ENCODE results near the gene KLK8. TPM values are rescaled to one million over a fixed set of nuclear protein-coding genes. Genes with fewer than 3 reads are reported as not detected.

Gene KLK8, protein sequence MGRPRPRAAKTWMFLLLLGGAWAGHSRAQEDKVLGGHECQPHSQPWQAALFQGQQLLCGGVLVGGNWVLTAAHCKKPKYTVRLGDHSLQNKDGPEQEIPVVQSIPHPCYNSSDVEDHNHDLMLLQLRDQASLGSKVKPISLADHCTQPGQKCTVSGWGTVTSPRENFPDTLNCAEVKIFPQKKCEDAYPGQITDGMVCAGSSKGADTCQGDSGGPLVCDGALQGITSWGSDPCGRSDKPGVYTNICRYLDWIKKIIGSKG
- total RNA-seq: not detected
- long read RNA-seq: 0 reads

DNA sequence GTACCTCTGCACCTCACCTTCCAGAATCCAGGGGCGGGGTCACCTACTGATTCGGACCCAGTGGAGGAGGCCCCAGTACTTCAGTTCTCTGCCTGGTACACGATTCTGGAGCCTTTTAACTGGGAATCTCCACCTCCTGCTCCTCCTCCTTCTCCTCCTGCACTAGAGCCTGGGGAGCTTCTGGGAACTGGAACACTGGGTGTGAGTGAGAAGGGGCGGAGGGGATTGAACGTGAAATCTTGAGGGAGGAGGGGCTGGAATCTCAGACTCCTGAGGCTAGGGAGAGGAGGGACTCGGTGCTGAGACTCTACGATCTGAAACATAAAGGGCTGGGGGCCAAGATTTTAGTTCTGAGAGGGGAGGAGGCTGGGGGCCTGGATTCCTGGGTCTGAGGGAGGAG is at the start of gene KLK8:
TSS of gene KLK8 (minus strand) at position 90 of the 400 bp plus-strand sequence. CDS start 437 bp downstream, outside the sequence.
- intact Hi-C loops (cut with DNase I): no loop called here
- ATAC-seq (no peak), DNase-seq (ENCODE audit: missing footprints) (no peak)

DNA sequence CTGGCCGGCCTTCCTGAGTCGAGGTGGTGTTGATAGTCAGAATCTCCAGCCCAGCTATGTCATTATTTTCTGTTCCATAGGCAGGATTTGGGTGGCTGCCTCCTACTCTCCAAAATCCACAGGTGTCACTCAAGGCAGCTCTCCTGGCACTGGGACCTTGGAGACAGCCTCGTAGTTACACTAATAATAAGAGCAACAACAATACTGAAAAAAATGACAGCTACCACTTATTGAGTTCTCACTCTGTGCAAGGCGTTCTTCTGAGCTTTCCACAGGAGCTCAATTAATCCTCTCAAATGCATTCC is 45.6 kb upstream of the KLK8 start:
- ATAC-seq (no peak), DNase-seq (ENCODE audit: missing footprints) (no peak)
- intact Hi-C loops (cut with DNase I): no loop called here

- intact Hi-C loops (cut with DNase I): no loop called here
- ATAC-seq (no peak), DNase-seq (ENCODE audit: missing footprints) (no peak)
Observed at GRCh38 chr19:51044327-51044726, 42.9 kb upstream of the KLK8 start.

GRCh38 chr19:51043497-51043896 is 42.1 kb upstream of the KLK8 start:
- DNase-seq (ENCODE audit: missing footprints): no peak
- intact Hi-C loops (cut with DNase I): no loop called here
- ATAC-seq: no peak

GRCh38 chr19:51040151-51040550 is 38.7 kb upstream of the KLK8 start:
- no peak for DNase-seq (ENCODE audit: missing footprints)
- intact Hi-C loops (cut with DNase I): no loop called here
- no peak for ATAC-seq

- DNase-seq (ENCODE audit: missing footprints) (no peak), ATAC-seq (no peak)
- intact Hi-C loops (cut with DNase I): no loop called here
Observed at GRCh38 chr19:51036519-51036918, 35.1 kb upstream of the KLK8 start.

DNA sequence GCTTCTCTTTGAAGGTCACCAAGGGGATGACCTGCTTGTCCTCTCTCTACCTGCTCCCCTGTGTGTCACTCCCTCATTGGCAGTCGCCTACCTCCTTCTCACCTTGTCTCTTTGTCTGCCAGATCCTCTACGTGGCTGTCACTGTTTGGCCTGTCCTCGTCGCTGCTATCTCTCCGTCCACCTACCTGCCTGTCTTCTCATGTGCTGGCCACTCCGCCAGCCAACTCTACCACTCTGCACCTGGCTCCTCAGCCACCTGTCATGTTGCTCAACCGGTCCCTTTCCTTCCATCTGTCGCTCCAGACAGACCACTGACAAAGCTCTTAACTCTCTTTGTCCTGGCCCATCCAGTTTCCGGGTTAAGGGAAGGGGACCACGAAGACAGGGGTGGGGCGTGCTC is 33.3 kb upstream of the KLK8 start, which contains the start of gene KLK12:
TSS of gene KLK12 (minus strand) at position 299 of the 400 bp plus-strand sequence. CDS start 381 bp downstream, outside the sequence.
- intact Hi-C loops (cut with DNase I): no loop called here
- ATAC-seq (no peak), DNase-seq (ENCODE audit: missing footprints) (no peak)

DNA sequence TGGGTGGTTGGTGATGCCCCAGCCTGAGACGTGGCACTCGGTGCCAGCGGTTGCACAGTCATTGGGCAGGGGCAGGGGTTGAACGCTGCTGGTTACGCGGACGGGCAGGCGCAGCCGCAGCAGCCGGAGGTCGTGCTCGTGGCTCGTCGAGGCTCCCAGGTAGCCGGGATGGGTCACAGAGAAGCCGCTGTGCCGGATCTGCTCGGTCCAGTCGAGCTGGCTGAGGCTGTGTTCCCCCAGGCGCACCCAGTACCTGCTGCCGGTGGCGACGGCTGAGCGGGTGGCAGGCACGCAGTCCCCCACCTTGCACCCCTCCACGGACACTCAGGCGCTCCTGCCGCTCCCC is 30.4 kb upstream of the KLK8 start:
- no peak for ATAC-seq
- no peak for DNase-seq (ENCODE audit: missing footprints)
- intact Hi-C loops (cut with DNase I): no loop called here

DNA sequence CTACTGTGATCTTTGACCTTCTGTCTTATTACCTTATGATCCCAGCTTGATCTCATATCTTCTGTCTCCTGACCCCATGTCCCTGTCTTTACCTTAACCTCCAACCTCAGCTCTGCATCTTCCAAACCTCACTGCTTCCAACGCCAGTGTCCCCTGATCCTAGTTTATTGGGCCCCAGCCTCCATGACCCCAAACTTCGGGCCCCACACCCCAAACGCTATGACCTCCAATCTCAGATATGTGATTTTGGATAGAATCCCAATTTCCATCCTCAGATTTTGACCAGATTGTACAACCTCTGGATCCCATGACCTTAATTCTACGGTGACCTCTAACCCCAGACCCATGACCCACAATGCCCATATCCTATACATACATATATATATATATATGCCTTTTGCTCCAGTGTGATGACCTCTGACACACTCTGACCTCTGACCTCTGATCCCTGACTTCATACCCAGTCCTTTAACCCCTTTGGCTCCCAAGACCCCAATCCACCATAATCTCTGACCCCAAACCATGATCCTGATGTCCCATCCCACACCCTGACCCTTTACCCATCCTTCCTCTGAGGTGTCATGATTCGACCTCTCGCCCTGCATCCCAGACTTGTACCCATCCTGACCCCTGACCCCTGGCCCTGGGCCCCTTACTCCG is 29.9 kb upstream of the KLK8 start:
- intact Hi-C loops (cut with DNase I): no loop called here
- DNase-seq (ENCODE audit: missing footprints) (no peak), ATAC-seq (no peak)

DNA sequence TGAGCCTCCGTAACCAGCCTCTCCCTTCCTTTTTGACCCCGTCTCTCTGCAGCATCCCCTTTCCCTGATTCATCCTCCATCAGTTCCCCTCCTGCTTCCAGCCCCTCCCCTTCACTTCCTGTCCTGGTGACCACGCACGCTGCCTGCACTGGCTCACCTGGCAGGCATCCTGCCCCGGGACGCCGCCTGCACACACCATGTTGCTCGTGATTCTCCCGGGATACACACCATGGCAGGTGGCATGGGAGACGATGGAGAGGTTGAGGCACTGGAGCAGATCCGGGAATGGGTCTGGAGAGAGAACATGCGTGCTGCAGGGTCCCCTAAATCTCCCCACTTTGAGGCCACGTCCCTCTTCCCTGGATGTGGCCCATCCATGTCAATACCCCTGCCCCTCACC is 29.2 kb upstream of the KLK8 start:
- intact Hi-C loops (cut with DNase I): no loop called here
- ATAC-seq: no peak
- no peak for DNase-seq (ENCODE audit: missing footprints)

DNA sequence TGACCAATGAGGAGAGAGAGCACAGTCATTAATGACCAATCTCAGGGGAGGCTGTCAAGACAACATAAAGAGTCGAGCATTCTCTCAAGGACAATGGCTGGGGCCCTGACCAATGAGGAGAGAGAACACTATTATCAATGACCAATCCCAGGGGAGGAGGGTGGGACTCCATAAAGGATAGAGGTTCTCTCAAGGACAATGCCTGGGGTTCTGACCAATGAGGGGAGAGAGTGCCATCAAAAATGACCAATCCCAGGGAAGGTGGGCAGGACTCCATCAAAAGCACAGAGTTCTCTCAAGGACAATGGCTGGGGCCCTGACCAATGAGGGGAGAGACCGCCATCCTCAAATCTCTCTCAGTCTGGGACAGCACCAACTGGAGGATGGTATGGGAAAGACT is 28.3 kb upstream of the KLK8 start:
- intact Hi-C loops (cut with DNase I): no loop called here
- ATAC-seq (no peak), DNase-seq (ENCODE audit: missing footprints) (no peak)

DNA sequence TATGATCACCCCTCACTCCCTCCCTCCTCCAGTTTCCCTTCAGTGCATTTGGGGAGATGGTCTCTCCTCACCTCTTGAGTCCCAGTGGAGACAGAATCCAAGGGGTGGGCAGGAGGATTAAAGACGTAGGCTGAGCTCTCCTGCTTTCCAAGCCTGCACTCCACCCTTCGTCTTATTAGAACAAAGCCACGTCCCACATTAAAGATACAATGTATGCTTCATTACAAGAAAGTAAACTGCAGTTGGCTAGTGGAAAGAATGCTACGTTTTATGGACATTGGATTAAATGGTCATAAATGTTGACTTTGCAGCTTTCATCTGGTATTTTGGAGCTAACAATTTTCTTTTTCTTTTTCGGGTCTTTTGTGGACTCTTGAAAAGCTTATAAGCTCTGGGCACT is 26.5 kb upstream of the KLK8 start:
- intact Hi-C loops (cut with DNase I): no loop called here
- no peak for DNase-seq (ENCODE audit: missing footprints)
- no peak for ATAC-seq

- DNase-seq (ENCODE audit: missing footprints): no peak
- intact Hi-C loops (cut with DNase I): no loop called here
- ATAC-seq: no peak
Observed at GRCh38 chr19:51027126-51027806, 25.9 kb upstream of the KLK8 start.

DNA sequence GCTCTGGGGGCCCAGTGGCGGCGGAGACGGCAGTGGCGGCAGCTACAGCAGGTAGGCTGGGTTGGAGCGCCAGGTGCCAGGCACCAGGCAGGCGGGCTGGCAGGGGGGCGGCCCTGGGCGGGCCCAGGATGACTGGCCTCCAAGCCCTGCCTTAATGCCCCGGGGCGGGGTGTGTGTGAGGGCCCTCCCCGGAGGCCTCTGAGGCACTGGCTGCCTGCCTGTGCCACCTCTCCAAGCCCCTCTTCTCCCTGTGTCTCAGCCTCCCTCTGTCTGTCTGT is 25.1 kb upstream of the KLK8 start, which contains the start of gene KLK11:
TSS of gene KLK11 (minus strand) at position 63 of the 278 bp plus-strand sequence. CDS start 985 bp downstream, outside the sequence.
- ATAC-seq (no peak), DNase-seq (ENCODE audit: missing footprints) (no peak)
- intact Hi-C loops (cut with DNase I): no loop called here

DNA sequence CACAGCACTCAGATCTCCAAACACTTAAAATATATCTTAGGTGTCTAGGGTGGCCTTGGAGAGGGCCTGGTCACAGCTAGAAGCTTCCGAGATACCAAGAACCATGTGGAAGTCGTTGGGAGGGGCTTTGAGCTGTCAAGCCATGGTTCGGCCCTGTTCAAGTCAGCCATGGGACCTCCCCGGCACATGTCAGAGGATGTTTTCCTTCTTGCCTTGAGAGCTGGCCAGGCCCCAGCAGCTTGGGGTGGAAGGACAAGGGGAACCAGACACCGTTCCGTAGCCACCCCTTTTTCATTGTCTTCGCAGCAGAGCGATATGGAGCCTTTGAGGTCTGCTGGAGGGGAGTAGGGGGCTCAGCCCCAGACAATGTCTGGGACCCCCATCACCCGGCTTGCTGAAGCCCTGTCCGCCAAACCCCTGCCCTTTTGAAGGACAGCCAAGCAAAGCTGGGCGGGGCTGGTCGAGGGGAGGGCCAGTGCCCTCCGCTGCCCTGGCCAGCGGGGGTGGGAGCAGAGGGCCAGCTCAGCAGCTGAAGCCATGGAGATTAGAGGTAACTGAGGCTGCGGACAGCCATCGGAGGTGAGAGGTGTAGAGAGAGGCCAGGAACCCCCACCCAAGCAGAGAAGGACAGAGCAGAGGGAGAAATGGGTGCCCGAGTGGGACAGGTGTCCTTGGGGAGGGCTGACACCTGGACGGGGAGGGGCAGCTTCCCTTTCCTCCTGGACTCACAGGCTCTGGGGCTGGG is 24.6 kb upstream of the KLK8 start:
- intact Hi-C loops (cut with DNase I): no loop called here
- DNase-seq (ENCODE audit: missing footprints) (no peak), ATAC-seq (no peak)

GRCh38 chr19:51025401-51025800 is 24.0 kb upstream of the KLK8 start:
- ATAC-seq: no peak
- intact Hi-C loops (cut with DNase I): no loop called here

GRCh38 chr19:51024924-51025323 is 23.5 kb upstream of the KLK8 start:
- intact Hi-C loops (cut with DNase I): no loop called here
- DNase-seq (ENCODE audit: missing footprints) (no peak), ATAC-seq (no peak)

More at GRCh38 chr19:51025401-51025800, 24.0 kb upstream of the KLK8 start:
- DNase-seq (ENCODE audit: missing footprints): no peak

- ATAC-seq (no peak), DNase-seq (ENCODE audit: missing footprints) (no peak)
- intact Hi-C loops (cut with DNase I): no loop called here
Observed at GRCh38 chr19:51023946-51024345, 22.5 kb upstream of the KLK8 start.

- intact Hi-C loops (cut with DNase I): no loop called here
- no peak for ATAC-seq
- no peak for DNase-seq (ENCODE audit: missing footprints)
Observed at GRCh38 chr19:51022526-51022925, 21.1 kb upstream of the KLK8 start.

Measured in Right ventricle myocardium inferior (tissue), 1 donor.